NCI-H2171 (cell line): ENCODE measurements around the gene CCDC169.

Experiments
- DNase-seq: peaks from one replicate; lab custom pipeline; 2025; lab: John Stamatoyannopoulos, UW

The CCDC169 gene

GRCh38 chr13:36242761-36243160 lies 54.9 kb downstream of the CCDC169 start:
- no peak for DNase-seq

- no peak for DNase-seq
These were observed 66.4 kb downstream of the CCDC169 start for GRCh38 chr13:36231236-36231635.

- DNase-seq: no peak
These were observed 72.9 kb downstream of the CCDC169 start for GRCh38 chr13:36224730-36225129.

- DNase-seq: no peak
These were observed 77.7 kb downstream of the CCDC169 start for GRCh38 chr13:36219883-36220282.

- no peak for DNase-seq
These were observed 80.2 kb downstream of the CCDC169 start for GRCh38 chr13:36217456-36217855.

DNA sequence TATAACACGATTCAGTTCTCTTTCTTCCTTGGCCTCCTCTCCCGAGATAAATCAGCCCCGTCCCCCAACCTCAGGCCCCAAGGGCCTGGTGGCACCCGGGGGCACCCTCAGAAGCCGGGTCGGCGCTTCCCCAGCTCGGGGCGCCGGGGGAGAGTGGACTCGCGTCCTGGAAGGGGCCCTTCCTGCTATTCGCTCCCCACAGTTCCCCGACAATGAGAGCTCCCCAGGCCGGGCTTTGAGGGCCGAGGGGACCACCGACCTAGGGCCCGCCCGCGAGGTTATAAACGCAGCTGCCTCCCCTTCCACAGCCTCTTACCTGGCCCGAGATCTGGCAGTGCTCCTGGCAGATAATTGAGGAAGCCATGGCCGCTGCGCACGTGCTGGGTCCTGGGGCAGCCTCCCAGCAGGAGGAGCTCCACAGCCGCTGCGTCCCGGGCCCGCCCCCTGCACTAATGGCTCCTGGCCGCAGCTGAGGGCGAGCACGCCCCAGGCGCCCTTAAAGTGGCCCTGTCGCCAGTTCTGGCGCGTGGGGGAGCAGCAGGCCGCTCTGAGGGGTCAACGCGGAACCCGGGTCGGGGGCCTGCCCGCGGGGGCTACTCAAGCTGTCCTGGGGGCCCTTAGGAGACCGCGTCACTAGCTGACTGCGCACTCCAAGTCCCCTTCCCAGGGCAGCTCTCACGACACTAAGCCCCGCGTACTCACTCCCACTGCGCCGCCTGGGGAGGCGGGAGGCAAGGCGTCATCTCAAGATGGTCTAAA lies 83.3 kb downstream of the CCDC169 start, which contains the start of gene SOHLH2:
Gene SOHLH2, minus strand, starts transcription at position 394 of the 759 bp plus-strand sequence. Its CDS starts 30 bp downstream, at position 364.
- DNase-seq: no peak

GRCh38 chr13:36212789-36213188 lies 84.8 kb downstream of the CCDC169 start:
- no peak for DNase-seq

DNA sequence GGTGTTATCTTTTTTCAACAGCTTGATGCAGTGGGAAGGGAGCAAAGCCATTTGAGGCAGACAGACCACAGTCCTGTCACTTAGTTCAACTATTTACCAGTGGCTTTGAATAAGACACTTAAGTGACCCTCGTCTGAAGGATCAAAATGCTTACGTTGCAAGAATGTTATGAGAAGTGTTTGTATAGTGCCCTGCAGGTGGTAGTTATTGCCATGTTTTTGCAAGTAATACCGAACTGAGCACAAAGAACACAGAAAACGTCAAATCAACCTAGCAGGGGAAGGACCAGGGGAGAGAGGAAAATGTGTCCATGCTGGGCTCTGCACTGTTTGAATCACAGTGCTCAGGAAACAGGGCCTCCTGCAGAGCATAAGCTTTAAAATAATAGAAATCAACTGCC lies 86.0 kb downstream of the CCDC169 start:
- DNase-seq: no peak

- DNase-seq: no peak
These were observed 86.9 kb downstream of the CCDC169 start for GRCh38 chr13:36210738-36211137.

GRCh38 chr13:36207672-36208071 lies 89.9 kb downstream of the CCDC169 start:
- no peak for DNase-seq

- no peak for DNase-seq
These were observed 104.3 kb downstream of the CCDC169 start for GRCh38 chr13:36193151-36193855.

- no peak for DNase-seq
These were observed 105.4 kb downstream of the CCDC169 start for GRCh38 chr13:36192166-36192565.

DNA sequence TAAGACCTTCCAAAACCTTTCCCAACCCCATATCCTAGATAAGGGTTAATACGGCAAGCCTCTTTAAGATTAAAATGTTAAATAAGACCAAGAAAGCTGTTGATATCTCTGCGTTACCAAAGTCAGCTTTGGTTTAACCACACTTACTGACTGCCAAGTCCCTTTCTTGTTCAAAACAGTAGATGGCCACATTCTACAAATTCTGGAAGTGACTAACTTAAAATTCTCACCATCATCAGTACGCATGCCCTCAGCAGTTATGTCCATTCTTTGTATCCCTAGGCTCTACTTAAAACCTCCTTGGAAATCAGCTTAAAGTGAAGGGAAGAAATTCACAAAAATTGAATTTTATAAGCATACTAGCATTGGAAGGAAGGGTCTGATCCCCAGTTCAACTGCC lies 106.8 kb downstream of the CCDC169 start:
- DNase-seq: no peak

- no peak for DNase-seq
These were observed 109.2 kb downstream of the CCDC169 start for GRCh38 chr13:36188441-36188840.

DNA sequence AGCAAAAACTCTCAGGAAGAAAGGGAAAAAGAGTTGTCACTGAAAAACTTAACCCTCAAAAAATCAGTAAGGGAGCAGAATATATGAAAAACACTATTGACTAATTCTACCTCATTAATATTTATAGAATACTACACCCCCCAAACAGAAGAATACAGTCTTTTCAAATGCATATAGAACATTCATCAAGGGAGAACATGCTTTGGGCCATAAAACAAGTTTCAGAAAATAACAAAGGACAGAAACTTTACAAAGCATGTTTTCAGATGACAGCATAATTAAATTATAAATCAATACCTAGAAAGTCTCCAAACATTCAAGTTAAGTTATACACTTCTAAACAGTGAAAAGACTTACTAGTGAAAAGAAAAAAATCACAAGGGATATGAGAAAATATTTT lies 113.7 kb downstream of the CCDC169 start:
- no peak for DNase-seq
